Measurements from ENCODE around the gene RAB6B.

DNA sequence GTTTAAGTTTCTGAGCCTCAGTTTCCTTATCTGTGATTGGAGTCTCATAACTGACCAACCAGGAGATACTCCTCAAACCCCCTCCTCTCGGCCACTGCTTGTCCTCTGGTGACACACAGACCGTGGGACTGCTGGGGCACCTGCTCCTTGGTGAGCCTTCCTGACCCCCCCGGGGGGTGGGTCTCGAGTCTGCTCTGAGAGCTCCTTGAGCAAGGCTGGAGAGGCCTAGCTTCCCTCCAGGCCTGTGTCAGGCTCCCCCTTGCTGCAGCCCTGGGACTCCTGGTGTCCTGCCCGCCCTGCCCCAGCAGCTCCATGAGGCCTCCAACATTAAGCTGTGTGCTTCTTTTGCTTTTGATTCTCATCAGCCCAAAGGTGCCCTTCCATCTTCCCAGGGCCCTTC lies 62.4 kb downstream of the RAB6B start:
- TF ChIP-seq, protein P1, sequence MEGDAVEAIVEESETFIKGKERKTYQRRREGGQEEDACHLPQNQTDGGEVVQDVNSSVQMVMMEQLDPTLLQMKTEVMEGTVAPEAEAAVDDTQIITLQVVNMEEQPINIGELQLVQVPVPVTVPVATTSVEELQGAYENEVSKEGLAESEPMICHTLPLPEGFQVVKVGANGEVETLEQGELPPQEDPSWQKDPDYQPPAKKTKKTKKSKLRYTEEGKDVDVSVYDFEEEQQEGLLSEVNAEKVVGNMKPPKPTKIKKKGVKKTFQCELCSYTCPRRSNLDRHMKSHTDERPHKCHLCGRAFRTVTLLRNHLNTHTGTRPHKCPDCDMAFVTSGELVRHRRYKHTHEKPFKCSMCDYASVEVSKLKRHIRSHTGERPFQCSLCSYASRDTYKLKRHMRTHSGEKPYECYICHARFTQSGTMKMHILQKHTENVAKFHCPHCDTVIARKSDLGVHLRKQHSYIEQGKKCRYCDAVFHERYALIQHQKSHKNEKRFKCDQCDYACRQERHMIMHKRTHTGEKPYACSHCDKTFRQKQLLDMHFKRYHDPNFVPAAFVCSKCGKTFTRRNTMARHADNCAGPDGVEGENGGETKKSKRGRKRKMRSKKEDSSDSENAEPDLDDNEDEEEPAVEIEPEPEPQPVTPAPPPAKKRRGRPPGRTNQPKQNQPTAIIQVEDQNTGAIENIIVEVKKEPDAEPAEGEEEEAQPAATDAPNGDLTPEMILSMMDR (conservative IDR thresholded peaks at IDR 0.05 in 1 of 2, IDR thresholded peaks at IDR 0.05 in 1 of 2; ENCODE audit: low read depth in 1 of 2, low read length in 2 of 2), result no peak
- TF ChIP-seq EZH2 (IDR thresholded peaks at IDR 0.05; ENCODE audit: low read length, missing control alignments), result no peak
